Breast epithelium (tissue), 4 donors: ENCODE measurements around the gene LRRC53. TPM values are rescaled to one million over a fixed set of nuclear protein-coding genes. Genes with fewer than 3 reads are reported as not detected.

Experiments used
- DNase-seq, 2 donors: peaks; one replicate each; pipeline ENCODE4 v3.0.0-alpha.2; 2019; ENCODE audit warnings: low spot score in 2 of 2
- H3K27ac ChIP-seq, 2 donors: fragments of 200-600 bp; sonication (generic) in 1 of 2; one replicate each; pipeline ENCODE4 v1.5.1; 2016 to 2019; ENCODE audit warnings: mild to moderate bottlenecking in 1 of 2
- H3K27me3 ChIP-seq, 2 donors: fragments of 200-600 bp; sonication (generic) in 1 of 2; one replicate each; pipeline versions ENCODE4 v1.5.1 to v1.6.0; 2017 to 2019; ENCODE audit warnings: control low read depth in 1 of 2, mild to moderate bottlenecking in 1 of 2
- H3K36me3 ChIP-seq: fragments of 200-600 bp; one replicate; pipeline ENCODE4 v1.5.1; 2019
- H3K4me1 ChIP-seq, 2 donors: fragments of 200-600 bp; sonication (generic); one replicate each; pipeline ENCODE4 v1.5.1; 2016 to 2019; ENCODE audit warnings: control low read depth in 1 of 2
- H3K4me3 ChIP-seq, 3 donors: fragments of 200-600 bp; sonication (generic); 1 replicate in 2 of 3; 2 replicates in 1 of 3; pipeline ENCODE4 v1.5.1; 2016 to 2019; ENCODE audit warnings: mild to moderate bottlenecking in 3 of 3, moderate library complexity in 2 of 3
- H3K9me3 ChIP-seq, 2 donors: fragments of 200-600 bp; sonication (generic) in 1 of 2; one replicate each; pipeline ENCODE4 v1.5.1; 2016 to 2019; ENCODE audit warnings: control low read depth in 1 of 2
- CTCF ChIP-seq, 3 donors: fragments of 450-650 bp; IDR thresholded peaks; one replicate each; pipeline ENCODE4 v1.5.1; 2016 to 2017; ENCODE audit warnings: antibody characterized with exemption in 3 of 3, mild to moderate bottlenecking in 3 of 3, moderate library complexity in 3 of 3
- POLR2A ChIP-seq: fragments of 450-650 bp; IDR thresholded peaks from one replicate; pipeline ENCODE4 v1.6.1; 2016; ENCODE audit warnings: antibody characterized with exemption, mild to moderate bottlenecking, moderate library complexity
- POLR2AphosphoS5 ChIP-seq, 3 donors: sonication (generic); formaldehyde crosslinking; IDR thresholded peaks; one replicate each; pipeline ENCODE4 v1.6.1; 2017; ENCODE audit warnings: antibody characterized with exemption in 3 of 3
- intact Hi-C: fragments of 100-400 bp; cut with DNase I; formaldehyde crosslinking; loops from one replicate; pipeline ENCODE4 v1.15.1; 2023; ENCODE audit warnings: low total_unique reads
- total RNA-seq, 3 donors: library from RNA; depleted of rRNA; stranded (reverse); fragments of >200 nt; gene quantifications; one replicate each; pipeline ENCODE4 v1.1.0, GENCODE V29; 2016

Gene LRRC53
- total RNA-seq, 3 donors from 2014 or later: not detected

- intact Hi-C loops: no loop called here
- H3K36me3 ChIP-seq: no peaks in the 10 kb centered on the region
- DNase-seq: no peak
- H3K4me3 ChIP-seq: no peak overlapping the region
- no peaks in the 10 kb centered on the region for H3K9me3 ChIP-seq
- no peak overlapping the region for H3K27ac ChIP-seq
- no peak for TF ChIP-seq CTCF (IDR thresholded peaks at IDR 0.05)
- no peak for TF ChIP-seq POLR2A
- no peak for TF ChIP-seq POLR2AphosphoS5 (IDR thresholded peaks at IDR 0.05)
- no peaks in the 10 kb centered on the region for H3K4me1 ChIP-seq
- no peaks in the 10 kb centered on the region for H3K27me3 ChIP-seq
Measured at GRCh38 chr1:74523873-74524480, 11.6 kb upstream of the LRRC53 start.

GRCh38 chr1:74522148-74522547 lies 9.7 kb upstream of the LRRC53 start:
- no peak for DNase-seq
- TF ChIP-seq POLR2A (no peak), CTCF (IDR thresholded peaks at IDR 0.05) (no peak), POLR2AphosphoS5 (IDR thresholded peaks at IDR 0.05) (no peak)
- Histone ChIP-seq H3K36me3 (no peaks in the 10 kb centered on the region), H3K27ac (no peak overlapping the region), H3K4me1 (no peaks in the 10 kb centered on the region), H3K4me3 (no peak overlapping the region), H3K27me3 (no peaks in the 10 kb centered on the region), H3K9me3 (no peaks in the 10 kb centered on the region)
- intact Hi-C loops: no loop called here

GRCh38 chr1:74517599-74518051 lies 5.2 kb upstream of the LRRC53 start:
- intact Hi-C loops: no loop called here
- no peak for DNase-seq
- Histone ChIP-seq H3K4me3 (no peak overlapping the region), H3K36me3 (no peaks in the 10 kb centered on the region), H3K27me3 (no peaks in the 10 kb centered on the region), H3K4me1 (no peaks in the 10 kb centered on the region), H3K27ac (no peak overlapping the region), H3K9me3 (no peaks in the 10 kb centered on the region)
- no peak for TF ChIP-seq CTCF (IDR thresholded peaks at IDR 0.05)
- no peak for TF ChIP-seq POLR2A
- TF ChIP-seq POLR2AphosphoS5 (IDR thresholded peaks at IDR 0.05): no peak

GRCh38 chr1:74513411-74514300 lies 1.2 kb upstream of the LRRC53 start:
- no peak for TF ChIP-seq CTCF (IDR thresholded peaks at IDR 0.05)
- no peak for TF ChIP-seq POLR2A
- TF ChIP-seq POLR2AphosphoS5 (IDR thresholded peaks at IDR 0.05): no peak
- Histone ChIP-seq H3K9me3 (no peaks in the 10 kb centered on the region), H3K36me3 (no peaks in the 10 kb centered on the region), H3K4me1 (no peaks in the 10 kb centered on the region), H3K4me3 (no peak overlapping the region), H3K27me3 (no peaks in the 10 kb centered on the region), H3K27ac (no peak overlapping the region)
- no peak for DNase-seq
- intact Hi-C loops: no loop called here

GRCh38 chr1:74508449-74508848 lies 4.0 kb downstream of the LRRC53 start:
- no peak overlapping the region for H3K4me3 ChIP-seq
- no peaks in the 10 kb centered on the region for H3K27me3 ChIP-seq
- intact Hi-C loops: no loop called here
- no peaks in the 10 kb centered on the region for H3K4me1 ChIP-seq
- no peaks in the 10 kb centered on the region for H3K36me3 ChIP-seq
- no peak for DNase-seq
- no peaks in the 10 kb centered on the region for H3K9me3 ChIP-seq
- H3K27ac ChIP-seq: no peak overlapping the region
- no peak for TF ChIP-seq POLR2A
